MM.1S (cell line): ENCODE data around the gene TIGD6.

ENCODE experiments used
- DNase-seq: peaks from one replicate; pipeline ENCODE4 v3.0.0-alpha.2; 2015
- H2AFZ ChIP-seq: fragments of 300-600 bp; sonication (generic); 2 replicates; pipeline ENCODE4 v1.6.0; 2016; ENCODE audit warnings: antibody characterized with exemption, low read length
- H3F3A ChIP-seq: fragments of 300-600 bp; sonication (generic); 2 replicates; pipeline ENCODE4 v1.6.1; 2016; ENCODE audit warnings: mild to moderate bottlenecking, antibody characterized with exemption, low read length, moderate library complexity, mixed read lengths; ENCODE audit not compliant: insufficient read depth
- H3K27ac ChIP-seq: fragments of 300-600 bp; sonication (generic); 2 replicates; pipeline ENCODE4 v1.5.1; 2016; ENCODE audit warnings: mild to moderate bottlenecking, low read length
- H3K27me3 ChIP-seq: fragments of 300-600 bp; sonication (generic); replicated peaks from 2 replicates; pipeline ENCODE4 v1.6.0; 2016; ENCODE audit warnings: low read length; ENCODE audit not compliant: insufficient read depth
- H3K36me3 ChIP-seq: fragments of 300-600 bp; sonication (generic); replicated peaks from 2 replicates; pipeline ENCODE4 v1.6.1; 2016; ENCODE audit warnings: mild to moderate bottlenecking, low read length, mixed read lengths; ENCODE audit not compliant: insufficient read depth
- H3K4me1 ChIP-seq: fragments of 300-600 bp; sonication (generic); 2 replicates; pipeline ENCODE4 v1.6.1; 2016; ENCODE audit warnings: low read length, mixed read lengths
- H3K4me2 ChIP-seq: fragments of 300-600 bp; sonication (generic); 2 replicates; pipeline ENCODE4 v1.6.0; 2016; ENCODE audit warnings: low read depth, low read length
- H3K4me3 ChIP-seq: fragments of 300-600 bp; sonication (generic); 2 replicates; pipeline ENCODE4 v1.5.1; 2016; ENCODE audit warnings: low read length, mixed read lengths
- H3K79me2 ChIP-seq: fragments of 300-600 bp; sonication (generic); 2 replicates; pipeline ENCODE4 v1.6.1; 2016; ENCODE audit warnings: mixed run types, low read length, mixed read lengths
- H3K9ac ChIP-seq: fragments of 300-600 bp; sonication (generic); 2 replicates; pipeline ENCODE4 v1.6.1; 2016; ENCODE audit warnings: low read length, mixed read lengths
- H3K9me2 ChIP-seq: fragments of 300-600 bp; sonication (generic); replicated peaks from 2 replicates; pipeline ENCODE4 v1.6.1; 2016; ENCODE audit warnings: mild to moderate bottlenecking, low read length, mixed read lengths; ENCODE audit not compliant: insufficient read depth
- H3K9me3 ChIP-seq: fragments of 300-600 bp; sonication (generic); replicated peaks from 2 replicates; pipeline ENCODE4 v1.6.1; 2016; ENCODE audit warnings: mild to moderate bottlenecking, low read length, mixed read lengths; ENCODE audit not compliant: insufficient read depth
- H4K20me1 ChIP-seq: fragments of 300-600 bp; sonication (generic); 2 replicates; pipeline ENCODE4 v1.6.1; 2016; ENCODE audit warnings: mild to moderate bottlenecking, low read length, moderate library complexity, mixed read lengths; ENCODE audit not compliant: insufficient read depth
- EZH2 ChIP-seq: fragments of 300-600 bp; sonication (generic); optimal IDR thresholded peaks from 2 replicates; pipeline ENCODE3; 2017; ENCODE audit warnings: low read depth, mild to moderate bottlenecking, antibody characterized with exemption, low read length, mixed read lengths
- EZH2phosphoT487 ChIP-seq: fragments of 300-600 bp; sonication (generic); IDR thresholded peaks from 2 replicates; pipeline ENCODE4 v1.6.1; 2018; ENCODE audit warnings: antibody characterized with exemption, low read length
- TF ChIP-seq, protein P1 (sequence below): fragments of 300-600 bp; sonication (generic); IDR thresholded peaks from 2 replicates; pipeline ENCODE4 v1.5.1; 2016; ENCODE audit warnings: antibody characterized with exemption, low read length, mixed read lengths

TIGD6 gene

DNA sequence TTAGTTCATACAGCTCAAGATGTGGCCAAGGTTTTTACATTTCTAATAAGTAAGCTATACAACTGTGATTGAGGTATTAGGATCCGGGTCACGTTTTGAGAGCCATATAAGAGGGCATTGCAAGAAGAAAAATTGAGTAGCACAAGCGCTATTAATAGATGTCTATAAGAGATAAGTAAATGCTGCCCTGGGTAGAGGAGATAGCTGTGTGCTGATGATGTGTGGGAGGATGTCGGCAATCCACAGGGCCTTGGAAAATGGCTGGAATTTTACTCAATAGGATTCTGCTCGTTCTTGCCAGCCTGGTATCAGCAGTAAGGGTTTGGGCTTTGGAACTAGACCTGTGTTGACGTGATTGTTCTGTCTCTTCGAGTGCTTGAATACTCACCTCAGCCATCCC lies 44.3 kb upstream of the TIGD6 start:
- no peak overlapping the region for H2AFZ ChIP-seq
- no peak overlapping the region for H3K27ac ChIP-seq
- H3K4me1 ChIP-seq, result no peaks in the 10 kb centered on the region
- no peaks in the 10 kb centered on the region for H3K27me3 ChIP-seq
- DNase-seq, result no peak
- 0 out of 2 replicates have a peak, but pooled peaks cover 2% of the 10 kb centered on the region for H3K79me2 ChIP-seq
- TF ChIP-seq EZH2 (no peak), EZH2phosphoT487 (no peak)
- TF ChIP-seq, protein P1, sequence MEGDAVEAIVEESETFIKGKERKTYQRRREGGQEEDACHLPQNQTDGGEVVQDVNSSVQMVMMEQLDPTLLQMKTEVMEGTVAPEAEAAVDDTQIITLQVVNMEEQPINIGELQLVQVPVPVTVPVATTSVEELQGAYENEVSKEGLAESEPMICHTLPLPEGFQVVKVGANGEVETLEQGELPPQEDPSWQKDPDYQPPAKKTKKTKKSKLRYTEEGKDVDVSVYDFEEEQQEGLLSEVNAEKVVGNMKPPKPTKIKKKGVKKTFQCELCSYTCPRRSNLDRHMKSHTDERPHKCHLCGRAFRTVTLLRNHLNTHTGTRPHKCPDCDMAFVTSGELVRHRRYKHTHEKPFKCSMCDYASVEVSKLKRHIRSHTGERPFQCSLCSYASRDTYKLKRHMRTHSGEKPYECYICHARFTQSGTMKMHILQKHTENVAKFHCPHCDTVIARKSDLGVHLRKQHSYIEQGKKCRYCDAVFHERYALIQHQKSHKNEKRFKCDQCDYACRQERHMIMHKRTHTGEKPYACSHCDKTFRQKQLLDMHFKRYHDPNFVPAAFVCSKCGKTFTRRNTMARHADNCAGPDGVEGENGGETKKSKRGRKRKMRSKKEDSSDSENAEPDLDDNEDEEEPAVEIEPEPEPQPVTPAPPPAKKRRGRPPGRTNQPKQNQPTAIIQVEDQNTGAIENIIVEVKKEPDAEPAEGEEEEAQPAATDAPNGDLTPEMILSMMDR, result no peak
- H3K36me3 ChIP-seq, result peaks cover 17% of the 10 kb centered on the region
- H3K9me3 ChIP-seq, result no peaks in the 10 kb centered on the region
- no peaks in the 10 kb centered on the region; the same call in 1 of the 2 replicates for H3F3A ChIP-seq
- H3K9ac ChIP-seq, result no peak overlapping the region
- no peak overlapping the region for H3K4me3 ChIP-seq
- no peaks in the 10 kb centered on the region for H3K9me2 ChIP-seq
- no peaks in the 10 kb centered on the region for H4K20me1 ChIP-seq
- H3K4me2 ChIP-seq, result no peak overlapping the region

DNA sequence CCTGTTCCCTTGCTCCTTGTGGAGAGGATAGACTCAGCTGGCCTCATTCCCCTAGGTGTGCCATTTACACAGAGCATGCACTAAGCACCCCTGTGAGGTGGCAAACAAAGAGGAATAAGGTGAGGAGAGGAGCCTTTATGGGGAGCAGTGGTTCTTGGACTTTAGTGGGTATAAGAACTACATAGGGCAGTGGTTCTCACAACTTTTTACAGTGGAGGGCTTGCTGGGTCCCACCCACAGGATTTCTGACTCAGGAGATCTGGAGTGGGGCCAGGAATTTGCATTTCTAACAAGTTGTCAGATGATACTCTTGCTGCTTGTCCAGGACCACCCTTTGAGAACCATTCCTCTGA lies 43.9 kb upstream of the TIGD6 start:
- no peak for DNase-seq

DNA sequence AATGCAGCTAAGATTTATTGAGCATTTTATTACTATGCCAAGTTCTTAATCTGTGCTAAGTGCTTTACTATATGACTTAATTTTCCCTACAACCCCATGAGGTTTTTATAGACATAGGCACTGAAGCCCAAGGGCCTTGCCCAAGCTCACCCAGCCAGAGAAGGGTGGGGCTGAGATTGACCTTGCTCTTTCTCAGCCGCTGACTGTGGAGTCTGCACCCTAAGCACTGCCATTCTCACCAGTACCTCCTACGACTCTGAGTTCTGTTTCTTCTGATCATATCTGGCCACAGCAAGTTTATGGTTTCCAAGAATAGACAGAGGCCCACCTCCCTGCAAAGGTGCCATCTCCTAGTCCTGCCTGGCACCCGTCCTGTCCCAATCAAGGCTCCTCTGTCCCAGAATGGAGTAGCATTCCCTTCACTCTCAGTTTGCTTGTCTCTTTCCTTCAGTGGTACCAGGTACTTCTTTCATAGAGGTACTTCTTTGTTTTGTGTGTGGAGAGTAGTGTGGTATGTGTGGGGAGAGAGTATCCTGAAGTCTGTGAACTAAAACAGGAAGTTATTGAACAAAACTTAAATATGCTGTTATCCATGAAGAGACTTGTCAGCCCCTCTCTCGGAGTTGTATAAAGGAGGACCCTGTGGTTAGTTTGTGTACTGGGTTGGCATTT lies 43.3 kb upstream of the TIGD6 start:
- TF ChIP-seq, protein P1, result no peak
- TF ChIP-seq EZH2 (no peak), EZH2phosphoT487 (no peak)
- Histone ChIP-seq H3K9me3 (no peaks in the 10 kb centered on the region), H3K27me3 (no peaks in the 10 kb centered on the region), H3K9ac (no peak overlapping the region), H3K4me1 (no peaks in the 10 kb centered on the region), H3K27ac (no peak overlapping the region), H3F3A (no peaks in the 10 kb centered on the region; the same call in 1 of the 2 replicates), H3K36me3 (peaks cover 15% of the 10 kb centered on the region), H3K4me3 (no peak overlapping the region), H2AFZ (no peak overlapping the region), H3K9me2 (no peaks in the 10 kb centered on the region), H3K79me2 (0 out of 2 replicates have a peak, but pooled peaks cover 4% of the 10 kb centered on the region), H4K20me1 (no peaks in the 10 kb centered on the region), H3K4me2 (no peak overlapping the region)
- no peak for DNase-seq

More for the DNA sequence above, 43.9 kb upstream of the TIGD6 start:
- Histone ChIP-seq H3K4me3 (no peak overlapping the region), H3K27me3 (no peaks in the 10 kb centered on the region), H3K9me2 (no peaks in the 10 kb centered on the region), H3K9me3 (no peaks in the 10 kb centered on the region), H3K36me3 (peaks cover 15% of the 10 kb centered on the region), H4K20me1 (no peaks in the 10 kb centered on the region), H3K27ac (no peak overlapping the region), H3K4me2 (no peak overlapping the region), H3K4me1 (no peaks in the 10 kb centered on the region), H3F3A (no peaks in the 10 kb centered on the region; the same call in 1 of the 2 replicates), H2AFZ (no peak overlapping the region), H3K9ac (no peak overlapping the region), H3K79me2 (0 out of 2 replicates have a peak, but pooled peaks cover 4% of the 10 kb centered on the region)
- TF ChIP-seq EZH2 (no peak), EZH2phosphoT487 (no peak)
- TF ChIP-seq, protein P1, result no peak
